Measurements from ENCODE around the gene HSF5. TPM values are rescaled to one million over a fixed set of nuclear protein-coding genes. Genes with fewer than 3 reads are reported as not detected.

The HSF5 gene
- total and polyA plus RNA-seq, 2 donors (not counting 1 experiment from before 2014, with no cell fraction given), result 2.2 to 5.1 TPM

- Mint-ChIP-seq H3K27me3 (no peaks in the 10 kb centered on the region), H3K27ac (peak overlapping the region; percentile 79), H3K9me3 (ENCODE audit: insufficient read depth) (no peaks in the 10 kb centered on the region), H3K4me3 (peak overlapping the region; percentile 91), H3K4me1 (peaks cover 57% of the 10 kb centered on the region)
- ATAC-seq (ENCODE audit: low read depth) (no peak), DNase-seq (peak; percentile 57)
- TF ChIP-seq CTCF (IDR thresholded peaks at IDR 0.05) (no peak), EZH2 (IDR thresholded peaks at IDR 0.05; ENCODE audit: borderline replicate concordance, insufficient read depth, low read depth, low read length, poor library complexity, severe bottlenecking) (no peak)
- intact Hi-C loops (cut with micrococcal nuclease), result loop anchor here (10.0 kb wide), 1 partner anchor 659 kb away; the partner anchor contains the start of gene MRPS23
- CTCF ChIA-PET, result interaction anchor here (0.5 to 3.4 kb wide), 4 partner anchors 8 to 709 kb away, joined by 3 to 18 read pairs (median 4); partner anchors contain the start of gene HSF5
- Histone ChIP-seq H3K4me3 (ENCODE audit: control extremely low read depth in 1 of 5, extremely low read depth in 1 of 5, insufficient read depth in 1 of 5, low read depth in 2 of 5, low read length in 4 of 5) (peak overlapping the region in 4 of 5 experiments; percentile 56 to 75 (median 65)), H3K4me1 (ENCODE audit: control insufficient read depth in 2 of 2, insufficient read depth in 2 of 2, low read length in 2 of 2) (peaks cover 33 to 55% of the 10 kb centered on the region in 2 donors), H4K20me1 (ENCODE audit: control insufficient read depth, insufficient read depth, low read length, poor library complexity, severe bottlenecking) (peaks cover 41% of the 10 kb centered on the region), H3K27me3 (replicated peaks in 1 of 4; ENCODE audit: control extremely low read depth in 1 of 4, control insufficient read depth in 3 of 4, insufficient read depth in 4 of 4, low read length in 3 of 4) (no peaks in the 10 kb centered on the region), H2AFZ (ENCODE audit: insufficient read depth, low read depth, low read length, poor library complexity, severe bottlenecking) (peak overlapping the region; percentile 62), H3K9ac (ENCODE audit: low read length) (peak overlapping the region; percentile 66), H3K79me2 (ENCODE audit: control insufficient read depth, insufficient read depth, low read length) (peaks cover 62% of the 10 kb centered on the region), H3K27ac (ENCODE audit: low read length in 2 of 2) (peak overlapping the region in 1 of 2 donors; percentile 40), H3K9me3 (ENCODE audit: control extremely low read depth in 1 of 3, control insufficient read depth in 2 of 3, insufficient read depth in 1 of 3, low read length in 2 of 3) (no peaks in the 10 kb centered on the region), H3K4me2 (replicated peaks; ENCODE audit: low read depth, low read length, poor library complexity, severe bottlenecking) (peak overlapping the region; percentile 92), H3K36me3 (replicated peaks in 1 of 2; ENCODE audit: control extremely low read depth in 1 of 2, control insufficient read depth in 1 of 2, extremely low read depth in 1 of 2, insufficient read depth in 2 of 2, low read length in 1 of 2) (peaks cover 3 to 52% of the 10 kb centered on the region in 2 experiments)
- POLR2A ChIA-PET, result interaction anchor here (0.5 to 2.8 kb wide), 4 partner anchors 8 to 673 kb away, joined by 4 to 19 read pairs (median 5); no protein-coding TSS in a partner anchor
- WGBS (ENCODE audit: insufficient coverage), result 17% methylated on average over 9 of the region's 14 CpGs
These were observed 25.2 kb upstream of the HSF5 start for GRCh38 chr17:58513267-58513964.

- Histone ChIP-seq H4K20me1 (ENCODE audit: control insufficient read depth, insufficient read depth, low read length, poor library complexity, severe bottlenecking) (peaks cover 30% of the 10 kb centered on the region), H3K36me3 (replicated peaks in 1 of 2; ENCODE audit: control extremely low read depth in 1 of 2, control insufficient read depth in 1 of 2, extremely low read depth in 1 of 2, insufficient read depth in 2 of 2, low read length in 1 of 2) (peaks cover 8 to 68% of the 10 kb centered on the region in 2 experiments), H2AFZ (ENCODE audit: insufficient read depth, low read depth, low read length, poor library complexity, severe bottlenecking) (no peak overlapping the region), H3K79me2 (ENCODE audit: control insufficient read depth, insufficient read depth, low read length) (peaks cover 64% of the 10 kb centered on the region), H3K9ac (ENCODE audit: low read length) (no peak overlapping the region), H3K9me3 (ENCODE audit: control extremely low read depth in 1 of 3, control insufficient read depth in 2 of 3, insufficient read depth in 1 of 3, low read length in 2 of 3) (no peaks in the 10 kb centered on the region), H3K27me3 (replicated peaks in 1 of 4; ENCODE audit: control extremely low read depth in 1 of 4, control insufficient read depth in 3 of 4, insufficient read depth in 4 of 4, low read length in 3 of 4) (no peaks in the 10 kb centered on the region), H3K4me2 (replicated peaks; ENCODE audit: low read depth, low read length, poor library complexity, severe bottlenecking) (no peak overlapping the region), H3K4me3 (ENCODE audit: control extremely low read depth in 1 of 5, extremely low read depth in 1 of 5, insufficient read depth in 1 of 5, low read depth in 2 of 5, low read length in 4 of 5) (no peak overlapping the region), H3K27ac (ENCODE audit: low read length in 2 of 2) (no peak overlapping the region), H3K4me1 (ENCODE audit: control insufficient read depth in 2 of 2, insufficient read depth in 2 of 2, low read length in 2 of 2) (peaks cover 26 to 45% of the 10 kb centered on the region in 2 donors)
- H3K4me3 Mint-ChIP-seq, result no peak overlapping the region
- TF ChIP-seq EZH2 (IDR thresholded peaks at IDR 0.05; ENCODE audit: borderline replicate concordance, insufficient read depth, low read depth, low read length, poor library complexity, severe bottlenecking), result no peak
- 90% methylated on average over 5 of the region's 5 CpGs for WGBS (ENCODE audit: insufficient coverage)
- ChIA-PET POLR2A (interaction anchor here (1.1 kb wide), 1 partner anchor 182 kb away, joined by 3 read pairs; no protein-coding TSS in a partner anchor), CTCF (interaction anchor here (0.6 to 1.0 kb wide), 3 partner anchors 22 to 193 kb away, joined by 3 to 4 read pairs (median 3); partner anchors contain the start of gene HSF5)
- H3K27me3 Mint-ChIP-seq, result no peaks in the 10 kb centered on the region
- intact Hi-C loops (cut with micrococcal nuclease), result loop anchor here (10.0 kb wide), 1 partner anchor 655 kb away; the partner anchor contains the start of gene MRPS23
- peak overlapping the region; percentile 27 for H3K27ac Mint-ChIP-seq
- DNase-seq (no peak), ATAC-seq (ENCODE audit: low read depth) (no peak)
- H3K4me1 Mint-ChIP-seq, result peaks cover 48% of the 10 kb centered on the region
- H3K9me3 Mint-ChIP-seq (ENCODE audit: insufficient read depth), result no peaks in the 10 kb centered on the region
These were observed 21.9 kb upstream of the HSF5 start for GRCh38 chr17:58510075-58510474.
